HG03025 (cell line): ENCODE results near the gene SECTM1.

Source experiments
- ATAC-seq: cut with Tn5 transposase; IDR thresholded peaks from one replicate; pipeline ENCODE4 v1.9.1; 2021; ENCODE audit warnings: mild to moderate bottlenecking, moderate library complexity; ENCODE audit not compliant: unreplicated experiment, low FRiP score

SECTM1 gene

DNA sequence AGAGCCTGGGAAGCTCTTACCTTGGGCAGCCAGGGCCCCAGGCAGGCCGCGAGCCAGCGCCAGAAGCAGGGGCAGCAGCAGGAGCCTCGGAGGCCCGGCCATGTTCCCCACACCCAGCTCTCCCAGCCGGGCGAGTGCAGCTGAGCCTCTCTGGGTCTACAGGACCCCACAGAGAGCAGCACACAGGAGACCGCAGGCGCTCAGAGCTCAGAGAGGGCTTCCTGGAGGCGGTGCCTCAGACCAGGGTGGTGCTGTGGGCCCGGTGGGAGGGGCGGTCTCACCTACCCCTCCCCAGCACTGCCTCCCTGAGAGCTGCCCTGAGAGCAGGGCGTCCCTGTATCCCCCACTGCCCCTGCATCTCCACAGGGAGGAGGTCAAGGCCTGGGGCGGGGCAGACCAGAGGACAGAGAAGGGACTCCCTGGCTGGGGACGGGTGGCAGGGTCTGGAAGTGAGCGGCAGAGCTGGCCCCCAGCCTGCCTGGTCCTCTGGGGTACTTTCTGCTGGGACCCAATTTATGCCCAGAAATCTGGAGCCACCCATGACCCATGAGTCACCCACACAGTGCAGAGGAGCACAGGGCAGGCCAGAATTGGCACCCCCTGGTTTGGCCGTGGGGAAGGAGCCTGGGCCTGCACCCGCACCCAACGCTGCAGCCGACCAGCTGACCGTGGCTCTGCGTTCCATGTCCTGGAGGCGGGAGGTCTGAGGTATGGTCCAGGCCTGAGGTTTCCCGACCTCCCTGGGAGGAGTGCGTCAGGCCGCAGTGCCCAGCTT lies 16.0 kb downstream of the SECTM1 start, which contains the start of gene CD7:
Gene CD7, minus strand, starts transcription at position 215 of the 775 bp plus-strand sequence. Its CDS starts 113 bp downstream, at position 102.
- ATAC-seq: no peak

DNA sequence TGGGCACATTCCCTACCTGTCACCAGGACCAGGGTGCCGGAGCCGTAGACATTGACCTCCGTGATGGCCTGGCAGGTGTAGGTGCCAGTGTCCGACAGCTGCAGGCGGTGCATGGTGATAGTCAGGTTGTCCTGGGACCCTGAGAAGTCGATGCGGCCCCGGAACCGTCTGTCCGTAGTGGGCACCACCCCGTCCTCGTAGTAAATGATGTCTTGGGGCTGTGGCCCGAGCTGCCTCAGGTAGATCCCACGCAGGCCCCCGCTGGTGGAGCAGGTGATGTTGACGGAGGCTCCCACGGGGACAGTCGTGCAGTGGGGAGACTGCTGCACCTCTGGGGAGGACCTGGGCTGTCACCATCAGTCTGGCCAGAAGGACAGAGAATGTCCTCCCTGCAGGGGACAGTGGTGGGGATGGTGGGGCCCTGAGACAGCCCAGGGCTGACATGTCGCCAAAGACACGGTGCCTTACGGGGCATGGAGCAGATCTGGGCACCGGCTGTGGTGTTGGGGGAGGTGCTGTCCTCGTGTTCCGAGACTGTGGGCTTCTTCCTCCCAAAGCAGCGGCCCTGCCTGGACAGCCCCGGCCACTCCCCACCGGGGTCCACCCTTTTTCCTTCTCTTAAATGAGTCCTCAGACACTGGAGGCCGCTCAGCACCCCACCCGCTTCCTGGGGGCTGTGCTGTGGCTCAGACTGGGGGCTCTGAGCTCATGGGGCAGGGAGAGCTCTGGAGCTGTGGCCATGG lies 16.7 kb downstream of the SECTM1 start:
- ATAC-seq: no peak

DNA sequence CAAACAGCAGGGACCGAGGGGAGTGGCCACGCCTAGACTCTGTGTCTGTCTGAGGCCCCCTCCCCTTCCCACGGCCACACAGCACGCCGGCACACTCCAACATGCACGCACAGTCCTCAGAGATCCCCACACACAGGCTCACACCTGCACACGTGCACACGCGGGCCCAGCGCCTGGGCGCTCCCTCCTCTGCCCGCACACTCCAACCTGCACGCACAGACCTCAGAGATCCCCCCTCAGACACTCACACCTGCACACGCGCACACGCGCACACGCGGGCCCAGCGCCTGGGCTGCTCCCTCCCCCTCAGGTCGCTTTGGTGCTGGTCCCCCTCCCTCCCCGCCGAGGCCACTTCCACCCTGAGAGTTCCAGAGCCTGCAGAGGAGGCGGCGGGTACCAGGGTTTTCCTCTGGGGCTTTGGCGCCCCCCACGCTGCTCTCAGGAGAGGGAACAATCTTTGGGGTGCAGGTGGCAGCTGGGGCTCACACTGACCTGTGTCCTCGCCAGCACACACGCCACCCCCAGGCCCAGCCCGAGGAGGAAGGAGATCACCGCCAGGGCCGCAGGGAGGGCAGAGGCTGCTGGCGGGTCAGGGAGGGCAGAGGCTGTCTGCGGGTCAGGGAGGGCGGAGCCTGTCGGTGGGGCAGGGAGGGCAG lies 17.7 kb downstream of the SECTM1 start:
- ATAC-seq: no peak

DNA sequence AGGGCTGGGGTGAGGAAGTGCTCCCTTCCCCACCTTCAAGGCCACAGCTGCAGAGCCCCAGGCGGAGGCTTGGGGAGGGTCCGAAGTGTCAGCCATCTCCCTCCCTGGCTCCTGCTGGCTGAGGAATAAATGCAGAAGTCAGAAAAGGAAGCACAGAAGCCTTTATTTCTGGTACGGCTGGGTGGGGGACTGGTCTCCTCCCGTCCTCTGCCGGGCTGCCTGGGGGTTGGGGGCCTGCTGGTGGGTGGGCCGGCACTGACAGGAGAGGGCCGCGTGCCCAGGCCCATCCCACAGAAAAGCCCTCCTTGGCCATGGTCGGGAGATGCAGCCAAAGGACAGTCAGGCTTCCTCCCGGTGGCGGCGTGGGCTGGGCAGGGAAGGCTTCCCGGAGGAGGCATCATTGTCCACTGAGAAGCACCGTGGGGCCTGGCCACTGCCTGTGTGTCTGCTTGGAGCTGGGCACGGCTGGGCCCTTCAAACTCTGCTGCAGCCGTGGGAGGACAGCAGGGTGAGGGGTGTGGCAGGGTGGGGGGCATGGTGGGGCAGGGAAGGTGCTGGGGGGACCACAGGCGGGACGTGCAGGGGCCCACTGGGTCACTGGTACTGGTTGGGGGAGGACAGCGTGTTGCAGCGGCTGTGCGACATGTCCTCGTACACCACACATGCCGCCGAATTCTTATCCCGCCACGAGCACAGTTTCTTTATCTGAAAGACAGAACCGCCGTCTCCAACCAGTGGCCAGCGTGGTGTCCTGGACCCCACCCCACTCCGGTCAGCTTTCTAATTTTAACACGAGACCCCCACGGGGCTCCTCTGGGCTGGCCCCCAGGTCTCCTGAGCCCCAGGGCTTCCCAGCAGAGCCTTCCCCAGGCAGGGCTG lies 18.6 kb downstream of the SECTM1 start:
- no peak for ATAC-seq

DNA sequence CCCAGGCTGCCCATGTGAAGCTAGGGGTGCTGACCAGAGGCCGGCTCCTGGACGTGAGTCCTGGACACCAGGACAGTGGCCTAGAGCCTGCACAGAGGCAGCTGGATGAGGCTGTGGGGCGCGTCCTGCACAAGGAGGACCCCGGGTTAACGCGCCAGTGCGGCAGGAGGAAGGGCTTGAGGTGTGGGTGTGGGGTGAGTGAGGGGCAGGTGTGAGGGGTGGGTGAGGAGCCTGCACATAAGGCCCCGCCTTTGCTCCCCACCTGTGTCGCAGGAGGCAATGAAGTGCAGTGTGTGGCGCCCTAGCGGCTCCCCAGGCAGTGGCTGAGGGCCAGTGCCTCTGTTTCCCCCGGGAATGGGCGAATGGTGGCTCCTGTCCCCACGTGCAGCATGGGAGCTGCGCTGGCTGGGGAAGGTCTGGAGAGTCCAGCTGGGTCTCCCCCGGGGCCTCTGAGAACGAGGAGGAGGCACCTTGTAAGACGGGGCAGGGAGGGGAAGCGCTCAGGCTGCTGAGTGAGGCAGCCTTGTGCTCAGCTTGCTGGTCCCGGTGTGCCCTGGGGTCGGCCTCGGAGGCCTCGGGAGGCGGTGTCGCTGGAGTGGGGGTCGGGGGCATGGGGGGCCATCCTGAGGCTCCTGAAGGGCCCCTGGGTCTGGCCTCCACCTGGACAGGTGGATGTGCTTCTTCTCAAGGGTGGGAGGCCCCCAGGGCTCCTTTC lies 19.4 kb downstream of the SECTM1 start:
- ATAC-seq: no peak

DNA sequence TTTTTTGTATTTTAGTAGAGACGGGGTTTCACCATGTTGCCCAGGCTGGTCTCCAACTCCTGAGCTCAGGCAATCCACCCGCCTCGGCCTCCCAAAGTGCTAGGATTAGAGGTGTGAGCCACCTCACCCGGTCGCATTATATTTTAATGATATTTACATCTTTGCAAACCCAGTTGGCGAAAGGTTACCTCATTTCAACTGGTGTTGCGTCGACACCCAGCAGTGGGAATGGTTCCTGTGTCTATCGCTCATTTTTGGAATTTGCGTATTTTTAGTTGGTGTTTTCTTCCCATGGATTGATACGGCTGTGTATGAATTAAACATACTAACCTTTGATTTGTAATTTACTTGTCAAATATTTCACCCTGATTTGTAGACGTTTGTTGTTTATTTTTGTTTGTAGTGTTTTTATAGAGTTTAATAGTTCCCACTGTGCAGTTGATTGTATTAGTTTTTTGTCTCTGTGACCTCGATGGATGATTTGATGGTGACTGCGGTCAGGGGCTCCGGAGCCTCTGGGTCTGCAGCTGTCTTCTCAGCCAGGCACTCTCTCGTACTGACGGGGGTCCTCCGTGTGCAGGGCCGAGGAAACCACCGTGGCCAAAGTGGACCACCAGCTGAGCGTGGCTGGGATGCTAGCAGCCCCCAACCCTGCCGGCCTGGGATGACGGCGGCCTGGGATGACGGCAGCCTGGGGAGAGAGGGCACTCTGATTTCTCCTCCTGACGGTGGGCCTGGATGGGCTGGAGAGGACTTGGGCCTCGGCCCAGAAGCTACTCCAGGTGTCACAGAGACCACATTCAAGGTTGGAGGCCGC lies 20.2 kb downstream of the SECTM1 start:
- no peak for ATAC-seq

DNA sequence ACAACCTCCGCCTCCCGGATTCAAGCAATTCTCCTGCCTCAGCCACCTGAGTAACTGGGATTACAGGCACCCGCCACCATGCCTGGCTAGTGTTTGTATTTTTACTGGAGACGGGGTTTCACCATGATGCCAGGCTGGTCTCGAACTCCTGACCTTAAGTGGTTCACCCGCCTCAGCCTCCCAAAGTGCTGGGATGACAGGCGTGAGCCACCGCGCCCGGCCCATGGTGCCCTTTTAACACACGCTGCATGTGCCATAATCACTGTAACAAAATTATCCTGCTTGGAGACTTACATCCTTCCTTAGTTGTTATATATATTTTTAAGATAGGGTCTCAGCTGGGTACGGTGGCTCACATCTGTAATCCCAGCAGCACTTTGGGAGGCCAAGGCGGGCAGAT lies 21.6 kb downstream of the SECTM1 start:
- no peak for ATAC-seq

DNA sequence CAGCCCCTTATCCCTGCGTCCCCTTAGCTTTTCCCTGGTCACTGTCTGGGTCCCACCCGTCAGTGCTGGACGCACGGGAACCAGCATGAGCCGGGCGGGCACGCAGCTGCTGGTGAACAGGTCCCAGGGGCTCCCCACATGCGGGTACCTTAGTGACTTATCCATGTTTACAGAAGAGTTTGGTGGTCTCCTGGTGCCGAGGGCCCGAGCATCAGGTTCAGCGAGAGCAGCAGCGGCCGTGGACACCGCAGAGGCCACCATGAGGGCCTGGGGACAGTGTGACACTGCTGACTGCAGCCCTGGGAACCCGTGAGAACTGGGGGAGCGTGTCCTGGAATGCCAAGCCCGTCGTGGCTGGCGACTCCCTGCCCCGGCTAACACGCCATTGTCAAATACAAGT lies 22.7 kb downstream of the SECTM1 start:
- ATAC-seq: no peak

DNA sequence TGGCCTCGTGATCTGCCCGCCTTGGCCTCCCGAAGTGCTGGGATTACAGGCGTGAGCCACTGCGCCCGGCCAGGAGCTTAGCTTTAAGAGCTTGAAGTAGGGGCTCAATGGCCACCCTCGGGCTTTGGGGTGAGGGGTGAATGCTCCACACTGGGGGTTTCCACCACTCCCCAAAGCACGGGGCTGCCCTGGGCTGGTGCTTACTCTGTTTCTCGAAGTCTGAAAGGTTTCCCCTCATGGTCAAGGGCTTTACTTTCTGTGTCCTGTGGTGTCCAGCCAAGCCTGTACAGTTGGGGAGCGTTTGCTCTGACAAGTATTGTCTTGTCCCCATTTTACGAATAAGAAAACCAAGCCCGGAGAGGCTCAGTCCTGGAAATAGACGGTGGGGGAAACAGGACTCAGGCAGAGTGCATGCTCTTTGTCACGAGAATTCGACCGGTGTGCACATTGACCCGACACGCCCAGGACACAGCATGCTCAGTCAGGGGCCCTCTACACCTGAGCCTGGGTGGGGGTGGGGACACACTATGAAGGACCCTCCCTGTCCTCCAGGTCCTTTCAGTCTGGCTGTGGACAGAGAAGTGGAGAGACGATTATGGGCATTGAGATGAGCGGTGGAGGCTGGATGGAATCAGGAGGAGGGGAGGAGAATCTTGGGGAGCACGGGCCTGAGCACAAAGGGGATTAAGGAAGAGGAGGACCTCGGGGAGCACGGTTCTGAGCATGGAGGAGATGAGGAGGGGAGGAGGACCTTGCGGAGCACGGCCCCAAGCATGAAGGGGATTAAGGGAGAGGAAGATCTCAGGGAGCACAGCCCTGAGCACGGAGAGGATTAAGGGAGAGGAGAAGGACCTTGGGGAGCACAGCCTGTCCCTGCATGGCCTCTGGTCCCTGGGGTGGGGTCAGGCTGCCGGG lies 23.7 kb downstream of the SECTM1 start:
- no peak for ATAC-seq

DNA sequence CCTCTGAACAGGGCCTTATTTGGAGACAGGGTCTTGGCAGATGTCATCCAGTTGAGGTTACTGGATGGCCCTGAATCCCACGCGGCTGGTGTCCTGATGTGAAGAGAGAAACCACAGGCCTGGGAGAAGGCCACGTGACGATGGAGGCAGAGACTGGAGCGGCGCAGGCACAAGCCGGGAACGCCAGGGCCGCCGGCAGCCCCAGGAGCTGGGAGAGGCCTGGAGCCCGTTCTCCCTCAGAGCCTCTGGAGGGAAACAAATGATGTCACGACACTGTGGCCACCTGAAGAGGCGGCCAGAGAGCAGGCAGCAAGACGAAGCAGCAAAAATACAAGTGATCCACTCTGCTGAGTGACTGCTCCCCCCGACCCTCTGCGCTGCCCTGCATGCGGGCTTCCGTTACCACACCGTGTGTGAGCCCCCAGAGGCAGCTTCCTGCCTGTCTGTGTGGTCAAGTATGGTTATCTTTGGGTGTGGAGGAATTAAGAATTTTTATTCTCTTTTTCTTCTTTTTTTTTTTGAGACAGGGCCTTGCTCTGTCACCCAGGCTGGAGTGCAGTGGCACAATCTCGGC lies 27.8 kb downstream of the SECTM1 start:
- ATAC-seq: no peak

DNA sequence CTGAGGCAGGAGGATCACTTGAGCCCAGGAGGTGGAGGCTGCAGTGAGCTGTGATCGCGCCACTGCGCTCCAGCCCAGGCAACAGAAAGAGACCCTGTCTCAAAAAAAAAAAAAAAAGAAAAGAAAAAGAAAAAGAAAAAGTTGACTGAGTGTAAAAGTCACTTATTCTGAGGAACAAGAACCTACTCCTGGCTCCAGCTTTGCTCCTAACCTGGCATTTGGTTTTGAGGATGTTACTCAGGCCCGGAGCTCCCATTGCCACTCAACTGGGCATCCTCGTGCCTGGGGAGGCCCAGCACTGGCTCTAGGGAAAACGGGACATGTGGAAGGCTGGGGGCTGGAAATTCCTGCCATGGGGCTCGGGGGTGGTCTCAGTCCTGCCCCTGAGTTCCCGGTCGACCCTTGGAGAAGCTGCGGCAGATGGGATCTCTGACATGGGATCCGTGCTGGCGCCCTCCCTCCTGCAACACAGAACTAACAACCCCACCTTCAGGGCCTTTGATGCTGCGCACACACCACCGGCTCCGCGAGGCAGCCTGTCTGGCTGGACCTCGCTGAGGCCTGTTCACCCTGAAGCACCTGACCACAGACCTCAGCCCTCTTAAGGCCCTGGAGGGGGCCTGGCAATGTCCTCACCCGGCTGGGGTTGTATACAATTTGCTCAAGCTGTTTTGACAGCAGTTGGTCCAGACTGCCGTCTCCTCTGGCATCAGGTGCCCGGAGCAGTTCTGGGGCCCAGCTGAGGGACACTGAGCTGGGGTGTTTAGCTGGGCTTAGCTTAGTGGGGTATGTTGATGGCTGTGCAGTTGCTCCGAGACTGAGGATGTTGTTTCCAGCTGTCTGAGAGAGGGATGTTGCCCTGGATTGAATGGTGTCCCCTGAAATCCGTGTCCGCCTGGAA lies 28.5 kb downstream of the SECTM1 start:
- ATAC-seq: no peak

DNA sequence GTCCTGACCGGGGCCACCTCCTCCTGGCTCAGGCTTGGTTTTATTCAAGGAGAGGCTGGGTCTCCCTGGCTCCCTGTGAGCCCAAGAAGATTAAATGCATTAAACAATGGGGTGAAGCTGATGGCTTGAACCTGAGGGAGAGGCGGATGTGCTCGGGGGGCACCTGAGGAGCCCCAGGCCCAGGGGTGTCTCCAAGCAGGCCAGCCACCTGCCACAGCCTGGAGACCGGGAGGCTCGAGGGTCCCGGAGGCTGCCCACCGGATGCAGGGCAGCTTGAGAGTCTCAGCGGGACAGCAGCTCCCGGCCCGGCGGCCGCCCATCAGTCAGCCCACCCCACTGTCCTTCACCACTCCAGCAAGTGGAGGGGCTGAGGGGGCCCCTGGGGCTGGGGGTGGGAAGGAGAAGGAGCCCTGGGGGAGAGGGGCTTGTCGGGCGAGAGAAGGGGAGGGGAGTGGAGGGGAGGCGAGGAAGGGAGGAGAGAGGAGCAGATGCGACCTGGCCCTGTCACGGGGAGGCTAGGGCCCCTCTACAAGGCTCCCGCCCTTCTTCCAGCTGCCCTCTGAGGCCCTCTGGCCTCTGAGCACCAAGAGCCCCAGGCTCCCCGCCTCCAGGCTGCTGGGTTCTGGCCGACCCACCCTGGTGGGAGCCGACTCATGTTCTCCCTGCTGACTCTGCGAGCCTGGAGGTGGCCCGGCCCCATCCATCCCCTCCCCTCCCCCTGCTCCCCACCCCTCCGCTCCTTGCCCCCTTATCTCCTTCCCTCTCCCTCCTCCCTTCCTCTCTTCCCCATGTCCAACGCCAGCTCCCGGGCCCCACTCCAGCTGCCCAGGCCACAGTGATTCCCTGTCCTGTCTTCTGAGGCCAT lies 29.4 kb downstream of the SECTM1 start:
- ATAC-seq: no peak

DNA sequence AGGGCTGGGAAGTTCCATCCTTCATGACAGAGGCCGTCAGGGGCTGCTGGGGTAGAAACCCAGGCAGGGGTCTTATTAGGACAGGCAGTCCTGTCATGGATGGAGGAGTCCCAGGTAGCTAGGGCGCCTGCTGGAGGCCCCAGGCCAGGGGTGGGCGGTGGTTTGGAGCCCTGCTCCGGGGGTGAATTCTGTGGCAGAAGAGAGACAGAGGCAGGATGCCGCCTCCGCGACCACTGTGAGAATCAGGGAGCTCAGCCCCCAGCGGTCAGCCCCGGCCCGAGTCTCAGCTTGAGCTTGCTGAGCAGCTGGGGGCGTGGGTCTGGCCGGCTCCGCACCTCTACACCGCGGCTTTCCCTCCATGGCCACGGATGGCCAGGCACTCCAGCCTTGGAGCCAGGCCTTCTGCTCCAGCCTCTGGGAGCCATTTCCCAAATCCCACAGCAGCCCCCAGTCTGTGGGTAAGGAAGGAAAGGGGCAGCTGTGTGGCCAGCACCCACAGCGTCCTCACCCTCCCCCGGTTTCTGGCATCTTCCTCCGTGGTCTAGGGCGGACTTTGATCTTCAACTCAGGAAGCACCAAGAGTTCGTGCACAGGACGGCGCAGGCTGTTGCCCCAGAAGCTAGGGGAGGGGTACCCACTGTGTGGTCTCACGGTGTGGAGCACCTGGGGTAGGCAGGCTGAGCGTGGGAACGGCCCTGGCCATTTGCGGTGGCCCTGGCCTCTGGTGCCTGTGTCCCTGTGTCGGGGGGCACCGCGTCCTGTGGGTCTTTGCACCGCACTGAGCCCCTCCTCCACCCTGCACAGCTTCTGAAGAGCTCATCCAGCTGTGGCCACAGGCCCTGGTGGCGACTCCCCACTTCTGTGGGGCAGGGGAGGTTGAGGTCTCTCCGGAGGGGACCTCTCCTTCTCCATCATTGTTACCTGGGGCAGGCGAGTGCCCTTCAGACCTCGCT lies 30.3 kb downstream of the SECTM1 start:
- no peak for ATAC-seq

DNA sequence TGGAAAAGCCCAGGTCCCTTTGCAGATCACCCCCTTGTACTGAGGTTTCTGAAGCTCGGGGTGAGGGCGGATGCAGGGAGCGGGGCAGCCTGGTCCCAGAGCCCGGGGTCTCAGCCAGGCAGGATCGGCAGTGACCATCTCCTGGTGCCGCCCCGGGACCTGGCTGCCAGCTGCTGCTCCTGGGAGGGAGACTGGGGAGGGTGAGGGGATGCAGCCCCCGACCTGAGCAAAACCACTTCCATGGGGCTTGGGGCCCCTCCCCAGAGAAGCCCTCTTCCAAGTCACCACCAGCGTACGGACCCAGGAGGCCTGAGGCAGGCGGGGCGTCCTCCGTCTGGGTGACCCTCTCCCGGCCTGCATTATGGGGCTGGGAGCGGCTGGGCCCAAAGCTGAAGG lies 31.0 kb downstream of the SECTM1 start:
- ATAC-seq: no peak
